Keratinocyte (primary cell): ENCODE data around the gene SLC38A7. TPM values are rescaled to one million over a fixed set of nuclear protein-coding genes. Genes with fewer than 3 reads are reported as not detected.

ENCODE experiments used
- DNase-seq: peaks from one replicate; pipeline ENCODE4 v3.0.0-alpha.2; 2011; ENCODE audit warnings: low read depth, missing footprints, low spot score
- FAIRE-seq: peaks from 2 replicates; lab custom pipeline; 2011; peaks lifted over from hg19 to GRCh38; lab: Jason Lieb, UNC
- H2AFZ ChIP-seq: 2 replicates; pipeline ENCODE4 v1.6.0; 2012; ENCODE audit warnings: low read length, control low read depth, inconsistent platforms; ENCODE audit not compliant: control insufficient read depth
- H3K27ac ChIP-seq: 2 replicates; pipeline ENCODE4 v1.5.1; 2011; ENCODE audit warnings: low read length; ENCODE audit not compliant: control insufficient read depth, insufficient read depth
- H3K27me3 ChIP-seq: 3 replicates; pipeline ENCODE4 v1.6.0; 2011; ENCODE audit warnings: low read length; ENCODE audit not compliant: control insufficient read depth, insufficient read depth; ENCODE audit errors: extremely low read depth
- H3K36me3 ChIP-seq, 2 experiments: 2 replicates in 1 of 2; 3 replicates in 1 of 2; pipeline ENCODE4 v1.5.1; 2011; ENCODE audit warnings: low read length in 2 of 2, mild to moderate bottlenecking in 1 of 2; ENCODE audit not compliant: control insufficient read depth in 2 of 2, insufficient read depth in 2 of 2; ENCODE audit errors: extremely low read depth in 1 of 2
- H3K4me1 ChIP-seq: 3 replicates; pipeline ENCODE4 v1.5.1; 2011; ENCODE audit warnings: low read length; ENCODE audit not compliant: control insufficient read depth, insufficient read depth; ENCODE audit errors: extremely low read depth
- H3K4me2 ChIP-seq: 3 replicates; pipeline ENCODE4 v1.6.0; 2011; ENCODE audit warnings: low read depth, low read length; ENCODE audit not compliant: control insufficient read depth, insufficient read depth; ENCODE audit errors: extremely low read depth
- H3K4me3 ChIP-seq, 3 experiments: fragments of 200-600 bp in 1 of 3; sonication (generic) in 1 of 3; 2 replicates in 2 of 3; 3 replicates in 1 of 3; pipeline ENCODE4 v1.5.1; 2011 to 2016; ENCODE audit warnings: low read length in 3 of 3, mild to moderate bottlenecking in 3 of 3, control low read depth in 2 of 3, inconsistent platforms in 1 of 3, low read depth in 1 of 3, mixed read lengths in 1 of 3, mixed run types in 1 of 3, moderate library complexity in 1 of 3; ENCODE audit not compliant: control insufficient read depth in 2 of 3, insufficient read depth in 2 of 3; ENCODE audit errors: extremely low read depth in 1 of 3
- H3K79me2 ChIP-seq: 2 replicates; pipeline ENCODE4 v1.6.0; 2012; ENCODE audit warnings: low read length; ENCODE audit not compliant: control insufficient read depth, insufficient read depth
- H3K9ac ChIP-seq: 3 replicates; pipeline ENCODE4 v1.6.0; 2011; ENCODE audit warnings: low read length; ENCODE audit not compliant: control insufficient read depth, insufficient read depth; ENCODE audit errors: extremely low read depth
- H3K9me1 ChIP-seq: 3 replicates; pipeline ENCODE4 v1.6.0; 2011; ENCODE audit warnings: low read length; ENCODE audit not compliant: control insufficient read depth, insufficient read depth; ENCODE audit errors: extremely low read depth
- H3K9me3 ChIP-seq: 2 replicates; pipeline ENCODE4 v1.5.1; 2012; ENCODE audit warnings: low read depth, low read length; ENCODE audit not compliant: control insufficient read depth
- H4K20me1 ChIP-seq: 3 replicates; pipeline ENCODE4 v1.6.0; 2011; ENCODE audit warnings: low read length; ENCODE audit not compliant: control insufficient read depth, insufficient read depth; ENCODE audit errors: extremely low read depth
- CTCF ChIP-seq, 3 experiments: IDR thresholded peaks in 1 of 3; conservative IDR thresholded peaks in 1 of 3; optimal IDR thresholded peaks in 1 of 3; 2 replicates in 2 of 3; 3 replicates in 1 of 3; pipeline versions ENCODE3 to v1.5.1; 2011; ENCODE audit warnings: low read length in 3 of 3, mild to moderate bottlenecking in 3 of 3, moderate library complexity in 2 of 3, control low read depth in 1 of 3, inconsistent platforms in 1 of 3; ENCODE audit not compliant: insufficient read depth in 2 of 3; ENCODE audit errors: extremely low read depth in 1 of 3
- EZH2 ChIP-seq: IDR thresholded peaks from one replicate; pipeline ENCODE4 v1.6.1; 2012; ENCODE audit warnings: inconsistent platforms, mild to moderate bottlenecking, low read length, moderate library complexity
- dilution Hi-C: fragments of 300-500 bp; cut with MboI; formaldehyde crosslinking; loops from one replicate; pipeline ENCODE4 v1.7.0; 2020; ENCODE audit warnings: low sequenced_read_pairs; ENCODE audit not compliant: extremely low pct_ligation_motif_present
- polyA plus RNA-seq, 5 experiments: library from polyadenylated mRNA; depleted of rRNA in 3 of 5; stranded (reverse) in 3 of 5; stranded (forward) in 1 of 5; unstranded in 1 of 5; fragments of >200 nt; gene quantifications; 1 replicate in 1 of 5; 2 replicates in 3 of 5; 3 replicates in 1 of 5; pipeline versions ENCODE4 v1.2.1 to v1.2.3, GENCODE V29; 2011 to 2012; ENCODE audit warnings: missing spikeins in 2 of 5, low read depth in 1 of 5, low replicate concordance in 1 of 5

SLC38A7 gene
- polyA plus RNA-seq, 1 donor (not counting 4 experiments of a cell fraction or from before 2014, with no cell fraction given) = 11.2 TPM

GRCh38 chr16:58636466-58636865 lies 48.1 kb downstream of the SLC38A7 start:
- Histone ChIP-seq H4K20me1 (no peaks in the 10 kb centered on the region), H3K79me2 (no peaks in the 10 kb centered on the region), H3K27ac (no peak overlapping the region), H3K9me3 (no peaks in the 10 kb centered on the region), H3K36me3 (no peaks in the 10 kb centered on the region), H2AFZ (no peak overlapping the region), H3K4me2 (no peak overlapping the region), H3K27me3 (no peaks in the 10 kb centered on the region), H3K9me1 (no peaks in the 10 kb centered on the region), H3K9ac (no peak overlapping the region), H3K4me3 (no peak overlapping the region), H3K4me1 (peaks cover 5% of the 10 kb centered on the region)
- dilution Hi-C loops = no loop called here
- no peak for FAIRE-seq
- TF ChIP-seq CTCF (optimal IDR thresholded peaks at IDR 0.05 in 1 of 3, IDR thresholded peaks at IDR 0.05 in 1 of 3, conservative IDR thresholded peaks at IDR 0.05 in 1 of 3; ENCODE audit: extremely low read depth in 1 of 3, insufficient read depth in 2 of 3, low read length in 3 of 3) (no peak), EZH2 (no peak)
- no peak for DNase-seq

- H3K4me2 ChIP-seq = no peak overlapping the region
- H3K9me3 ChIP-seq = no peaks in the 10 kb centered on the region
- no peak overlapping the region for H2AFZ ChIP-seq
- no peak for TF ChIP-seq EZH2
- TF ChIP-seq CTCF (optimal IDR thresholded peaks at IDR 0.05 in 1 of 3, IDR thresholded peaks at IDR 0.05 in 1 of 3, conservative IDR thresholded peaks at IDR 0.05 in 1 of 3; ENCODE audit: extremely low read depth in 1 of 3, insufficient read depth in 2 of 3, low read length in 3 of 3) = no peak
- H3K4me3 ChIP-seq = no peak overlapping the region
- H3K4me1 ChIP-seq = peaks cover 8% of the 10 kb centered on the region
- no peaks in the 10 kb centered on the region for H4K20me1 ChIP-seq
- no peaks in the 10 kb centered on the region for H3K27me3 ChIP-seq
- DNase-seq (no peak), FAIRE-seq (no peak)
- no peaks in the 10 kb centered on the region for H3K9me1 ChIP-seq
- H3K9ac ChIP-seq = no peak overlapping the region
- H3K79me2 ChIP-seq = no peaks in the 10 kb centered on the region
- dilution Hi-C loops = no loop called here
- H3K36me3 ChIP-seq = no peaks in the 10 kb centered on the region
- no peak overlapping the region for H3K27ac ChIP-seq
Observed at GRCh38 chr16:58635502-58635901, 49.1 kb downstream of the SLC38A7 start.
